ENCODE data around the gene BAZ2B.

DNA sequence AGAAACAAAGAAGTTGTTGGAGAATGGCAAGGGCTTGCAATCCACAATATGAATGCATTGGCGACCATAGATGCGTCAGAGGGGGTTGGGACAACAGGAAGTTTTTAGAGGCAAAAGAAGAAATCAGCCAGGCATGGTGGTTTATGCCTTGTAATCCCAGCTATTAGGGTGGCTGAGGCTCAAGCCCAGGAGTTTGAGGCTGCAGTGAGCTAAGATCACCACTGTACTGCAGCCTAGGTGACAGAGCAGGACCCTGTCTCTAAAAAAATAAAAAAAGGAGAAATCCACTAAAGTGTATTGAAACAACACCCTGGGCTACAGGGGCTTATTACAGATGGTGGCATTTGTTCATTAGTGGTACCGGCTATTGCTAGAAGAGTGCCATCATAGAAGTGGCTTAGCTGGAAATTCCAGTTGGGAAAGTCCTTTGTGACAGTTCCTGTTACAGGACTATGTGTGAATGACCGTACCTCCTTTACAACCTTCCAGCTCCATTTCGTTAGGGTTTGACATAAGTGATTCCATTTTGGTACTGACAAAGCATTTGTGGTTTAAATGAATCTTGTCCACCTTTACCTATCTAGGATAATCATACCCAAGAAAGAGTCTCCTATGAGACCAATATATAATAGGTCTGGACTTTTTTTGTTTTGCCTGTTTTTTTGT lies 319.2 kb downstream of the BAZ2B start:
- TF ChIP-seq, protein P1, sequence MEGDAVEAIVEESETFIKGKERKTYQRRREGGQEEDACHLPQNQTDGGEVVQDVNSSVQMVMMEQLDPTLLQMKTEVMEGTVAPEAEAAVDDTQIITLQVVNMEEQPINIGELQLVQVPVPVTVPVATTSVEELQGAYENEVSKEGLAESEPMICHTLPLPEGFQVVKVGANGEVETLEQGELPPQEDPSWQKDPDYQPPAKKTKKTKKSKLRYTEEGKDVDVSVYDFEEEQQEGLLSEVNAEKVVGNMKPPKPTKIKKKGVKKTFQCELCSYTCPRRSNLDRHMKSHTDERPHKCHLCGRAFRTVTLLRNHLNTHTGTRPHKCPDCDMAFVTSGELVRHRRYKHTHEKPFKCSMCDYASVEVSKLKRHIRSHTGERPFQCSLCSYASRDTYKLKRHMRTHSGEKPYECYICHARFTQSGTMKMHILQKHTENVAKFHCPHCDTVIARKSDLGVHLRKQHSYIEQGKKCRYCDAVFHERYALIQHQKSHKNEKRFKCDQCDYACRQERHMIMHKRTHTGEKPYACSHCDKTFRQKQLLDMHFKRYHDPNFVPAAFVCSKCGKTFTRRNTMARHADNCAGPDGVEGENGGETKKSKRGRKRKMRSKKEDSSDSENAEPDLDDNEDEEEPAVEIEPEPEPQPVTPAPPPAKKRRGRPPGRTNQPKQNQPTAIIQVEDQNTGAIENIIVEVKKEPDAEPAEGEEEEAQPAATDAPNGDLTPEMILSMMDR (IDR thresholded peaks at IDR 0.05; ENCODE audit: extremely low read depth in 1 of 2, insufficient read depth in 1 of 2, low read depth in 1 of 2, low read length in 2 of 2): no peak
- TF ChIP-seq POLR2AphosphoS5 (IDR thresholded peaks at IDR 0.05; ENCODE audit: insufficient read depth, low read depth, low read length) (no peak), EZH2 (IDR thresholded peaks at IDR 0.05; ENCODE audit: borderline replicate concordance, low read depth, low read length, severe bottlenecking) (no peak), POLR2A (IDR thresholded peaks at IDR 0.05; ENCODE audit: low read depth, low read length) (no peak), JUN (IDR thresholded peaks at IDR 0.05; ENCODE audit: borderline replicate concordance, insufficient read depth, insufficient read length, low read depth) (no peak), GATA2 (IDR thresholded peaks at IDR 0.05; ENCODE audit: insufficient read depth, insufficient read length, low read depth, low read length) (no peak)
- TF ChIP-seq, protein P2, sequence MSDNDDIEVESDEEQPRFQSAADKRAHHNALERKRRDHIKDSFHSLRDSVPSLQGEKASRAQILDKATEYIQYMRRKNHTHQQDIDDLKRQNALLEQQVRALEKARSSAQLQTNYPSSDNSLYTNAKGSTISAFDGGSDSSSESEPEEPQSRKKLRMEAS (IDR thresholded peaks at IDR 0.05; ENCODE audit: insufficient read depth, insufficient read length): no peak

Measured in endothelial cell of umbilical vein (primary cell).